GM18526 (cell line): ENCODE measurements around the gene RNF167.

ENCODE experiments used
- POLR2A ChIP-seq: IDR thresholded peaks from 3 replicates; pipeline ENCODE4 v1.6.1; 2011; ENCODE audit not compliant: insufficient read length; ENCODE audit errors: extremely low read depth

RNF167 gene

DNA sequence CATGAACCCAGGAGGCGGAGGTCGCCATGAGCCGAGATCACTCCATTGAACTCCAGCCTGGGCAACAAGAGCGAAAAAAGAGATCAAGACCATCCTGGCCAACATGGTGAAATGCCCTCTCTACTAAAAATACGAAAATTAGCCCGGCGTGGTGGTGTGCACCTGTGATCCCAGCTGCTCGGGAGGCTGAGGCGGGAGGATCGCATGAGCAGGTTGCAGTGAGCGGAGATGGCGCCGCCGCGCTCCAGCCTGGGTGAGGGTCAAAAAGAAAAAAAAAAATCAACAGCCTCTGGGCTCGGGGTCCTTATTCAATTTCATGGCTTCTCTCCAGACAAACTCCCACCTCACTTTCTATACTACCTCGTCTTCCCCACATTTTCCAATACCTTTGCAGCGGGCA lies 11.2 kb upstream of the RNF167 start:
- no peak for TF ChIP-seq POLR2A

DNA sequence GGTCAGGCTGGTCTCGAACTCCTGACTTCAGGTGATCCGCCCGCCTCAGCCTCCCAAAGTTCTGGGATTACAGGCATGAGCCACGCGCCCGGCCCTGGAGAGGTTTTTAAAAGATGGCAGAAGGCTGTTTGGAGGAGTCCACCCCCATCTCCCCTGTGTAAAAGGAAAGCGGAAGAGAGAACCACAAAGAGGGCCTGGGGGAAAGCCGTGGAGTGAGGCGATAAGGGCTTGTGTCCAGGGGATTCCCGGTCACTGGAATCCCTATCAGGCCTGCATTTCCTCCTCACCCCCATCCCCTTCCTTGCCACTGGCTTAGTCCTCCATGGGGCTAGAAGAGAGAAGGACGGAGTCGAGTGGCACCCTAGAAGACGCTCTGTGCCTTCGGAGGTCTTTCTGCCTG lies 8.1 kb upstream of the RNF167 start, which contains the start of gene GP1BA:
TSS of gene GP1BA (plus strand) at position 315 of the 400 bp plus-strand sequence. CDS start 328 bp downstream, outside the sequence.
- TF ChIP-seq POLR2A, result no peak

DNA sequence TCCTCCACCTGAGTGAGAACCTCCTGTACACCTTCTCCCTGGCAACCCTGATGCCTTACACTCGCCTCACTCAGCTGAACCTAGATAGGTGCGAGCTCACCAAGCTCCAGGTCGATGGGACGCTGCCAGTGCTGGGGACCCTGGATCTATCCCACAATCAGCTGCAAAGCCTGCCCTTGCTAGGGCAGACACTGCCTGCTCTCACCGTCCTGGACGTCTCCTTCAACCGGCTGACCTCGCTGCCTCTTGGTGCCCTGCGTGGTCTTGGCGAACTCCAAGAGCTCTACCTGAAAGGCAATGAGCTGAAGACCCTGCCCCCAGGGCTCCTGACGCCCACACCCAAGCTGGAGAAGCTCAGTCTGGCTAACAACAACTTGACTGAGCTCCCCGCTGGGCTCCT lies 7.3 kb upstream of the RNF167 start:
- TF ChIP-seq POLR2A, result no peak

DNA sequence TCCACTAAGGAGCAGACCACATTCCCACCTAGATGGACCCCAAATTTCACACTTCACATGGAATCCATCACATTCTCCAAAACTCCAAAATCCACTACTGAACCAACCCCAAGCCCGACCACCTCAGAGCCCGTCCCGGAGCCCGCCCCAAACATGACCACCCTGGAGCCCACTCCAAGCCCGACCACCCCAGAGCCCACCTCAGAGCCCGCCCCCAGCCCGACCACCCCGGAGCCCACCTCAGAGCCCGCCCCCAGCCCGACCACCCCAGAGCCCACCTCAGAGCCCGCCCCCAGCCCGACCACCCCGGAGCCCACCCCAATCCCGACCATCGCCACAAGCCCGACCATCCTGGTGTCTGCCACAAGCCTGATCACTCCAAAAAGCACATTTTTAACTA lies 6.4 kb upstream of the RNF167 start:
- no peak for TF ChIP-seq POLR2A

DNA sequence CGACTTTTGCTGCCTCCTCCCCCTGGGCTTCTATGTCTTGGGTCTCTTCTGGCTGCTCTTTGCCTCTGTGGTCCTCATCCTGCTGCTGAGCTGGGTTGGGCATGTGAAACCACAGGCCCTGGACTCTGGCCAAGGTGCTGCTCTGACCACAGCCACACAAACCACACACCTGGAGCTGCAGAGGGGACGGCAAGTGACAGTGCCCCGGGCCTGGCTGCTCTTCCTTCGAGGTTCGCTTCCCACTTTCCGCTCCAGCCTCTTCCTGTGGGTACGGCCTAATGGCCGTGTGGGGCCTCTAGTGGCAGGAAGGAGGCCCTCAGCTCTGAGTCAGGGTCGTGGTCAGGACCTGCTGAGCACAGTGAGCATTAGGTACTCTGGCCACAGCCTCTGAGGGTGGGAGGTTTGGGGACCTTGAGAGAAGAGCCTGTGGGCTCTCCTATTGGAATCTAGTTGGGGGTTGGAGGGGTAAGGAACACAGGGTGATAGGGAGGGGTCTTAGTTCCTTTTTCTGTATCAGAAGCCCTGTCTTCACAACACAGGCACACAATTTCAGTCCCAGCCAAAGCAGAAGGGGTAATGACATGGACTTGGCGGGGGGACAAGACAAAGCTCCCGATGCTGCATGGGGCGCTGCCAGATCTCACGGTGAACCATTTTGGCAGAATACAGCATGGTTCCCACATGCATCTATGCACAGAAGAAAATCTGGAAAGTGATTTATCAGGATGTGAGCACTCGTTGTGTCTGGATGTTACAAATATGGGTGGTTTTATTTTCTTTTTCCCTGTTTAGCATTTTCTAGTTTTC lies 5.7 kb upstream of the RNF167 start:
- TF ChIP-seq POLR2A, result no peak

DNA sequence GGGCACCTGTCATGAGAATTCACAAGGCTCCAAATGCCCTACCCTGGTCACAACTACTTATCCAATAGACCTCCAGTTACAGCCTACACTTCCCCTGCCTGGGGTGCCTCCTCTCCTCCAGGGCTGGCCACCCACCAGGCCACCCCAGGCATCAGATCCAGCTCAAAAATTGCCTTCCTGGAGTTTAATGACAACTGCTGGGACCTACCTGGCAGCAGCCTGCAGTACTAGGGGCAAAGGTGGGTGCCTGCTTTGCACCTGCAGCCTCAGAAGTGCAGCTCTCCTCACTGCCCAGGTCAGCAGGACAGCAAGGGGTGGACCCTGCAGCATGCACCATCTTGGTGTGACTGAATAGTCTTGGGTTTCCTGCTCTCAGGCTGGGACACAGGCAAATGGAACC lies 4.4 kb upstream of the RNF167 start:
- no peak for TF ChIP-seq POLR2A

DNA sequence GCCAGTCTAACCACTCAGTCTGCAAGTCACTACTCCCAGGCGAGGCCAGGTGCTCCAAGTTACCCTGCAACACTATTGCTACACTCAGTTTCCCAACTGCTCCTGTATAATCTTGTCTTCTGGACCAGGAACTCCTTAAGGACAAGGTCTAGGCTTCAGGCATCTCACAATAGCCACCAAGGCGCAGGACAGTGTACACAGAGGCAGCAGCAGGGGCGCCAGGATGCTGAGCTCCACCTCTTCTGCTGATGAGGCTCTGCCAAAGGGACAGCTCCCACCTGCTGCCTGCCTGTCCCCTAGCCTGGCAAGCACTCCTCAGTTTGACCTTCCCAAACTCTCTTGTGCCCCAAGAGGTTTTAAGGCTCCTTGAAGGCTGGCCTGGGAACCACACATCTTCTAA lies 3.6 kb upstream of the RNF167 start:
- no peak for TF ChIP-seq POLR2A

DNA sequence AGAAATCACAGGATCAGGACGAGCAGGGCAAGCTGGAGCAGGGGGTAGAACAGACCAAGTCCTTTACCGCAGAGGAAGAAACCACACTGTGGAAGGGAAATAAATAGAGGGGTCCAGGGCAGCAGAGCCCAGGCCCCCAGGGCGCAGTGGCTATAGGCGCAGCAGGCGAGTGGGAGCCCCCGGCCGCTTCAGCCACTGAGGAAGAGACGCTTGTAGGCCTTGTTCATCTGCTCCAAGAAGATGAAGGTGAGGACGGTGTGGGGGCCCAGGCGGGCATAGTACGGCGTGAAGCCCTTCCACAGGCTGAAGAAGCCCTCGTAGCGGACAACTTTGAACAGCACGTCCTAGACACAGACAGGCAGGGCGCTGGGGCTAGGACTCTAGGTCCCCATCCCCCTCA lies 2.5 kb upstream of the RNF167 start:
- no peak for TF ChIP-seq POLR2A

DNA sequence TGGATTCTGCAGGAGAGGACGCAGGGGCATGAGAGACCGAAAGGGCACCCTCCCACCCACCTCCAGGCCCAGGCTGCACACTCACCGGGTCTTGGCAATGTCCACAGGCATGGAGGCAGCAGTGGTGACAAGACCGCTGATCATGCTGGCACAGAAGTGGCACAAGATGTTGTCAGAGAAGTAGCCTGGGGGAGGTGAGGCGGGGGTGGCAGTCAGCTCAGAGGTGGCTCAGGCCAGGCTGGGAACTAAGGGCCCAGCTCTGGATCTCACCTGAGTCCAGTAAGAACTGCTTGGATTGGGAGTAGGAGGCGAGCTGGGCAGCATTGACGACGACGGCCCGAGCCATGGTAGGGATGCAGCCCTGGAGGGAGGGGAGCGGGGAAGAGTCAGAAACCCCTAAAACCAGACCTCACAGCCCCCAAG lies 2.0 kb upstream of the RNF167 start:
- no peak for TF ChIP-seq POLR2A

DNA sequence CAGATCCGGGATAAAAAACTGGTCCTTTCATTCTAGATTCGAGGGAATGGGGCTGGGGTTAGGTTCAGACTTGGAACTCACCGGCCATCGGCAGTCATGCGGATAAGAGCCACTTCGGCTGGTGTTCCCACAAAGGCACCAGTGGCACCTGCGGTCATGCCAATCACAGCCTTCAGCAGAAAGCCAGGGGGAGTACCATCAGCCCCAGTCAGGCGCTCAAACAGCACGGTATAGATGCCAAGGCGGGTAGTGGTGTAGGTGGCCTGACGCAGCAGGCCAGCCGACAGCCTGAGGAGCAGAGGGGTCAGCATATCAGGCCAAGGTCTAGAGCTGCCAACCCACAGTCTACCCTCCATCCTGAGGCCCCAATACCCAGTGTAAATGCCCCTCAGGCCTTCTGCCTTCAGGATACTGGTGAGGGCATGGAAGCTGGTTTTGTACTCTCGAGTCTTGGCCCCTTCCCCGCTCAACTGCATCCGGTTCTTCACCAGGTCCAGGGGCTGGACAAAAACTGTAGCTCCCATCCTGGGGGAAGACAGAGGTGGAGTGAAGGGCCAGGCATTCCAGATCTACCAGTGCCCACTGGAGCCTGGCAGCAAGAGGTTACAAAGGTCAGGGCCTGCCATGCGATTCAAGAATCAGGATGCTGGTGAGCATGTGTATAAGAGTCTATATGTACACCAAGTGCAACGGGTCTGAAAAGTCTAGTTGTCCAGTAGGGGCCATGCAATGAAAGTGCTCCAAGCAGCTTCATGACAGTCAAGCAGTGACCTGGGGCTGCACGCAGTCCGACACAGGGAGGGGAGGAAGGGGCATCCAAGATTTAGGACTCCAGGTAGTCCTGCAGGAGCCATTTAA lies 1.2 kb upstream of the RNF167 start:
- TF ChIP-seq POLR2A, result no peak

DNA sequence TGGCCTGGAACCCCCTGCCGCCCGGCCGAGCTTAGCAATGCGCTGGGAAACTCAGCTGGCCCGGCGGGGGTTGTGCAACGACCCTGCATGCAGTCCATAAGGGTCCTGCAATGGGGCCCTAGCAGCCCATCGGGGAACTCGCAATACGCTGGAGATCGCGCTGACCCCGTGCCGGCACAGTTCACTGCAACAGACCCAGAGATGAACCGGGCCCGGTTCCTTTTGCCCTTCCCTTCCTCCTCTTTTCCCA lies 597 bp upstream of the RNF167 start:
- TF ChIP-seq POLR2A, result no peak

DNA sequence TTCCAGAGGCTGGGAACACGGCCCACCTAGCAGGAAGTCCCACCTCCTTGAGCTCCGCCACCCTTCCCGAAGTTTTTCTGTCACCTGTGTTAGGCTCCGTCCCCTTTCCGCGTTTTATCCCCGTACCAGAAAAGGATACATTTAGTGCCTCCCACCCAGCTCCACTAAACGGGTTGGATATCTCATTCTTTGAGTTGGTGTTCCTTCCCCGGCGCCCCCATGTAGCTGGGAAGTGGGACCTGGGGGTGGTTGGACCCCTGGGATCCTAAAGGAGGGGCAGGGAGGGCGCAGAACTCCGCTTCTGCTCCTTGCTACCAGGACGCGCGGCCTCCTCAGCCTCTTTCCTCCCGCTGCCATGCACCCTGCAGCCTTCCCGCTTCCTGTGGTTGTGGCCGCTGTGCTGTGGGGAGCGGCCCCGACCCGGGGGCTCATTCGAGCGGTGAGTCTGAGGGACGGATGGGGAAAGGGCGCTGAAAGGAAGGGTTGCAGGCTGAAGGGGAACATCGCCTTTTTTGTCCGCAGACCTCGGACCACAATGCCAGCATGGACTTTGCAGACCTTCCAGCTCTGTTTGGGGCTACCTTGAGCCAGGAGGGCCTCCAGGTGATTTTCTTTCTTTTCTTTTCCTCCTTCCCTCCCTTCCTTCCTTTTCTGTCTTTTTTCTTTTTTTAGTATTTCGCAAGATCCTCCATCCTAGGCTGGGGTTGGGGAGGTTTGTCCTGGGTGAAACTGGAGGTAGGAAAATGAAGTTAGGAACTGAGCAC lies 669 bp downstream of the RNF167 start:
- no peak for TF ChIP-seq POLR2A

DNA sequence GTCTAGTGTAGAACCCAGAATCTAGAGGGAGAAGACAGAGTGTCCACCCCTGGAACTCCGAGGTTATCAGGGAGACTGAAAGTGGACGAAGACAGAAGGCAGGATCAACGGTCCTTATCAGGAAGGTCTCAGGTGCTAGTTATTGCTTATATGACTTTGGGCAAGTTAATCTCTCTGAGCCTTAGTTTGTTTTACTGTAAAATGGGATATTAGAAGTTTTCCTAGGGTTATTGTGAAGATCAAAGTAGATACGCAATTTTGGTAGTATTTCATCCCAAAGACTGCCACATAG lies 1.2 kb downstream of the RNF167 start:
- TF ChIP-seq POLR2A, result no peak

DNA sequence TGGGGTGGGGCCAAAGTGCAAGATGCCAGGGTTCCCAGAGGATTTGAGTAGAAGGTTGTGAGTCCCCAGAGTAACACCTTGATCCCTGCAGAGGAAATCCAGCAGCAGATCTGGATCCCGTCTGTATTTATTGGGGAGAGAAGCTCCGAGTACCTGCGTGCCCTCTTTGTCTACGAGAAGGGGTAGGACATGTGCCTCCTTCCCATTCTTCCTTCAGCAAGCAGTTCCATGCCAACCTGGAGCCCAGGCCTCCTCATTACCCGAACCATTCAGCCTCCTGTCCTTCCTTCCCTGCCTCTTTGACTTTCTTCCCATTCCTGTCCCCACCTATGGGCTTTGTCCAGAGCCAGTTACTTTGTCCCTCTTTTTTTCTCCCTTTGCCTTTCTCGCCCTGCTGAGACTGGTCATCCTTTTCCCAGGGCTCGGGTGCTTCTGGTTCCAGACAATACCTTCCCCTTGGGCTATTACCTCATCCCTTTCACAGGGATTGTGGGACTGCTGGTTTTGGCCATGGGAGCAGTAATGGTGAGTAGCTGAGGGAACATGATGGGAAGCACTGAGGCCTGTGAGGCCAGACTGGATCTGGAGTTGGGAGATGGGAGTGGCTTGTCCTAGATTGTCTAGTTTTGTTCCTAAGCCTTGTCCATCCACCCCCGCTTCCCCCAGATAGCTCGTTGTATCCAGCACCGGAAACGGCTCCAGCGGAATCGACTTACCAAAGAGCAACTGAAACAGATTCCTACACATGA lies 2.9 kb downstream of the RNF167 start:
- no peak for TF ChIP-seq POLR2A

DNA sequence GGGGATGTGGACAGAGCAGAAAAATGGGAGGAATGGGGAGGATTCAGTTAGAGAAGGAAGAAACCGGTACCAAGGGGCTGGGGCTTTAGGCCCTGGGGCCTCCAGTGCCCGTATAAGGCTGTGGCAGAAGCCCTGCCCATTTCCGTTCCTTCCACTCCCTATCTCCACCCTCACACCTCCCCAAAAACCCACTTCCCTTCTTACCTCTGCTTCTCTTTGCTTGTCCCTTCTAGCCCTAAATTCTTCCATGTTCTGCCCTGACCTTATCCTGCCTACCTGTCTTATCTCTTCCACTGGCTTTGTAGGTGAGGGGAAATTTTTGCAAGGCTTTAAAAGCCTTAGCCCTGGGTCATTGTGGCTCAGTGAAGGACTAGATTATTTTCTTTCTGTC lies 4.1 kb downstream of the RNF167 start:
- no peak for TF ChIP-seq POLR2A
